CD4-positive, alpha-beta T cell treated with Interleukin-2 at 100 ng/mL for 4 hours (primary cell): ENCODE data around the gene MAP3K21.

ENCODE experiments used
- DNase-seq: peaks from one replicate; pipeline ENCODE4 v3.0.0-alpha.2; 2020; ENCODE audit warnings: low spot score

MAP3K21 gene

GRCh38 chr1:233389893-233390292 is 62.4 kb downstream of the MAP3K21 start:
- no peak for DNase-seq

GRCh38 chr1:233390842-233391737 is 63.6 kb downstream of the MAP3K21 start:
- DNase-seq, result no peak

DNA sequence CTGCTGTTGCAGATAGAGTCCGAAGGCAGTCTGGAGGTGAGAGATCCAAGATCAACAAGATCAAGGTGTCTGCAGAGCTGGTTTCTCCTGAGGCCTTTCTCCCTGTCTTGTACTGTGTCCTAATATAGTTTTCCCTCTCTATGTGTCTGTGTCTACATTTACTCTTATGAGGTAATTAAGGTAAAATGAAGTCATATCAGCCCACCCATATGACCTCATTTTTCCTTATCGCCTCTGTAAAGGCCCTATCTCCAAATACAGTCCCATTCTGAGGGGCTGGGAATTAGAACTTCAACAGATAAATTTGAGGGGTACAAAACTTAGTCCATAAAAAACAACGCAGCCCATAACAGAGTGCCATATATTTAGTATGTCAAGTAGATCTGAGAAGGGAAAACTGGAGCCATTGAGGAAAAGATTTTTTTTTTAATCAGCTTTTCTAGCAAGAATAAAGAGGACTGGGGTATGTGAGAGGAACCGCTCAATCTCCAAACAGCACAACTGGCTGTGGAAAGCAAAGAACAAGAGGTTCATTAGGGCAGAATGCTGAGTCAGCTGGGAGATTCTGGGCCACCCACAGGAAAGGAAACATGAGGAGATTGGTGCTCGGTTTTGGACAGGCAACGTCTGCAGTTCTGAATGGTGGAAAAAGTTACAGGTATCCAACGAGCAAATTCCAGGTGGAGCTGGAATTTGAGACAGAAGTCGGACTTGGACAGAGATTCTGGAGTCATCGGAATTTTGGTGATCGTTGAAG is 65.7 kb downstream of the MAP3K21 start:
- no peak for DNase-seq

DNA sequence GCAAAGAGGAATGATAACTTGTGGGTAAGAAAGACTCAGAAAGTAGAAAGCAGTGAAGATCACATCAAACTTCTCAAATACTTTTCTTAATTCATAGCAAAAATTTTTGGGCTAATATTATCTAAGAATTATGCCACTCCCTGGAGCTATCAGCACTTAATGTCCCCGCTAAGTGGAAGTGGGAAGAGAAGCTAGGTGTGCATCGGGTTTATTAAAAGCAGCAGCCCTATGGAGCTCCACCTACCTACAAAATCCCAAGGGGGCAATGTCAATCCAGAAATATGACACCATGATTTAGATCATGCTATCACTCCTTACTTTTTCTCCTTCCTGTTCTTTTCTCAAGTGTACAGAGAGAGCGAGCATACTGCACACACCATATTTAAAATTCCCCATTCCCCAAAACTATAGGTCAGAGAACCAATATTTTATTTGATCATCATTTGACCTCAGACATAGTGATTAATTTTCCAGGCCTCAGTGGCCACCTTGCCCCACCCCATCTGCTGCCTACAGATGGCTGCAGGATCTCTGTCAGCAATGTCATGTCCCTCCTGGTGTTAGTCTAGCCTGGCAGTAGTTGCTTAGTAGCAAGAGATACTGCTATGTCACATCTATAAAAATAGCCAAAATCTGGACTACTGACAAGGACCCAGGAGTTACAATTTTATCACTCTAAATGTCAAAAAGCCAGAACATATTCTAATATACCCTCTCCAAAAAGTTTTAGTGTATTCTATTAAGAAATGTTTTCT is 66.6 kb downstream of the MAP3K21 start:
- no peak for DNase-seq

GRCh38 chr1:233394860-233395717 is 67.6 kb downstream of the MAP3K21 start:
- peak; percentile 48 for DNase-seq

- no peak for DNase-seq
These were observed 68.5 kb downstream of the MAP3K21 start for GRCh38 chr1:233395863-233396646.

- DNase-seq, result no peak
These were observed 78.9 kb downstream of the MAP3K21 start for GRCh38 chr1:233406339-233406960.

DNA sequence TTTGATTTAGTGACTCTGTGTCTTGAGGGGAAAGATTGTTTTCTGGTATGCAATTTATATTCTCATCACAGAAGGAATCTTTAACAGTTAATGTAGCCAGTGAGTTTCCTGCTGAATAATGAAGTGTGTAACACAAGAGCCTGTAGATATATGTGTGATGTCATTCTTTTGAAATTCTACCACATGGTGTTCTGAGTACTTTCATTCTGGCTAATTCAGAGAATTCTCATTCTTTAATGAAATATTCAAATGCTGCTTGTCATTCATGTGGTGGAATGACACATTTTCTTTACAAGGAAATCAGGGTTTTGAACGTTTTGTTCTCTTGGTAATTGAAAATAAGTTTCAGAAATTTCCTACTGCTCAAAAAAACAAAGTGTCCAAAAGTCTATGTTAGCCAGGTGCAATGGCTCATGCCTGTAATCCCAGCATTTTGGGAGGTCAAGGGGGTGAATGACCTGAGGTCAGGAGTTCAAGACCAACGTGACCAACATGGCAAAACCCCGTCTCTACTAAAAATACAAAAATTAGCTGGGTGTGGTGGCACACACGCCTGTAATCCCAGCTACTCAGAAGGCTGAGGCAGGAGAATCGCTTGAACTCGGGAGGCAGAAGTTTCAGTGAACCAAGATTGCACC is 79.6 kb downstream of the MAP3K21 start:
- no peak for DNase-seq

DNA sequence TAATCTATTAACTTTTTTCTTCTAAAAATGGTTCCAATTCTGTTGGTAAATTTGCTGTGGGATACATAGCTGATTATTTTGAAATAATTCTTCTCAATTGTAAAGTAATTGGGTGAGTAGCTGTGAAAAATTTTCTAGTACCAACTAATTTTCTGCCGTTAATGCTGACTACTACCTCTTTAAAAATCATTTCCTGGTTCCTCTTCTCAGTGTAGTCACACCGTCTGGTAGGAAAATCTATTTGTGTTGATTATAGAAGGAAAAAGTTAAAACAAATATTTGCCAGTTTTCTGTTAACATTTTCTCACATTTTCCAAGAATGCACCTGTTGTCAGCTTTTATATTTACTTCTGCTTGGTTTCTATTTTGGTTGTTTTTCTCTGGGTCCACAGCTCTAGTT is 82.0 kb downstream of the MAP3K21 start:
- no peak for DNase-seq

- DNase-seq, result no peak
These were observed 83.4 kb downstream of the MAP3K21 start for GRCh38 chr1:233410906-233411305.

DNA sequence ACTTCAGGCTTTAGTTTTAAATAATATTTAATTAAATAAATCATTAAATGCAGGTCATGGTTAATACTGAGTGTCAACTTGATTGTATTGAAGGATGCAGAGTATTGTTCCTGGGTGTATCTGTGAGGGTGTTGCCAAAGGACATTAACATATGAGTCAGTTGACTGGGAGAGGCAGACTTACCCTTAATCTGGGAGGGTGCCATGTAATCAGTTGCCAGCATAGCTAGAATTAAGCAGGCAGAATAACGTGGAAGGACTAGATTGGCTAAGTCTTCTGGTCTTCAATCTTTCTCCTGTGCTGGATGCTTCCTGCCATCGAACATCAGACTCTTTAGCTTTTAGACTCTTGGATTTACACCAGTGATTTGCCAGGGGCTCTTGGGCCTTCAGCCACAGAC is 85.3 kb downstream of the MAP3K21 start:
- DNase-seq, result no peak

DNA sequence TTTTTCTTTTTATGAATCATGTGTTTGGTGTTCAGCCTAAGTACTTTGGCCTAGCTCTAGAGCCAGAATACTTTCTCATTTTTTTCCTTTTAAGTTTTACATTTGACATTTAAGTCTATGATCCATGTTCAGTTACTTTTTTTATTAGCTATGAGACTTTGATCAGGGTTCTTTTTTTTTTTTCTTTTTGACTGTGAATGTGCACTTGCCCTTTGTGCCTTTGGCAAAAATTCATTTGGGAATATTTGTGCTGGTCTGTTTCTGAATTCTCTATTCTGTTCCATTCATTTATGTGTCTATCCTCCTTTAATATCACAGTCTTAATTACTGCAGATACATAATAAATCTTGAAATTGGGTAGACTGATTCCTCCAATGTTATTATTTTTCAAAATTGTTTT is 93.8 kb downstream of the MAP3K21 start:
- no peak for DNase-seq

DNA sequence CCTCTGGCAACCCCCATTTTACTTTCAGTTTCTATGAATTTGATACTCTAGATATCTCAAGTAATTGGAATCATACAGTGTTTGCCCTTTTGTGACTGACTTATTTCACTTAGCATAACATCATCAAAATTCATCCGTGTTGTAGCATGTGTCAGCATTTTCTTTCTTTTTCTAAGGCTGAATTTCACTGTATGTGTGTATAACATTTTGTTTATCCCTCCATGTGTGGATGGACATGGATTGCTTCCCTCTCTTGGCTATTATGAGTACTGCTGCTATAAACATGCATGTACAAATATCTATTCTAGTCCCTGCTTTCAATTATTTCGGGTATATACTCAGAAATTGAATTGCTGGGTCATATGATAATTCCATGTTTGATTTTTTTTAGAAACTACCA is 97.3 kb downstream of the MAP3K21 start:
- DNase-seq, result no peak

GRCh38 chr1:233427907-233428306 is 100.4 kb downstream of the MAP3K21 start:
- DNase-seq, result no peak

- DNase-seq, result no peak
These were observed 104.4 kb downstream of the MAP3K21 start for GRCh38 chr1:233431753-233432403.

- no peak for DNase-seq
These were observed 105.4 kb downstream of the MAP3K21 start for GRCh38 chr1:233432916-233433315.

DNA sequence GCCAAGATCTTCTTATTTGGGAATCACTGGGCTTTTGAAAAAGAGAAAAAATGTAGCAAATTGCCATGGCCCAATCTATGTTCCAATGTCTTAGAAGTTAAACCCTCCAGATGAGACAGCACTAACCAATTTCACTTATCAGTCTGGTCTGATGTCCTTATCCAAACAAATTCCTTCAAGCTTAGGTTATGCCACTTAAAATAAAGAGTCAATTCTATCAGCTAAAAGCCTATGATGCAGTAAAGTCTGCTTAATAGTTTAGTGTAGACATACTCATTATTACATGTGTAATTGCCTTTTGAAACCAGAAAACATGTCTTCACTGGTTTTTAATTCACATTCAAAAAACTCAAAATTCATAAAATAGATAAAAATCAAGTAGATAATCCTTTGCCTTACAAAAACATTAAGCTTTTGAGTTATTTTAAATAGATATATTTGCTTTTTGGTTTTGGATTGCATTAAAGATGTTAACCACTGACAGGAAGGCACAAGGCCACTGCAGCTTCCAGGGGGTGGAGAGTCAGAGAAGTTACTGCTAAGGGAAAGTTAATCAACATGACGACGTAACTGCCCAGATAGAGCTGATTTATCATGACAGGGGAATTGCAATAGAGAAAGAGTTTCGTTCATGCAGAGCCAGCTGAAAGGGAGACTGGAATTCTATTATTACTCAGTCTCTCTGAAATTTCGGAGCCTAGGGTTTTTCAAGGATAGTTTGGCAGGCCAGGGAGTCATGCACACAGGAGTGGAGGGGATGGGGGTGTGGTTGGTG is 106.1 kb downstream of the MAP3K21 start:
- no peak for DNase-seq
